Stimulated activated CD8-positive, alpha-beta memory T cell treated with anti-CD3 and anti-CD28 coated beads, Interleukin-15, amount 100 ng/mL, for 48 hours (primary cell): ENCODE measurements around the gene NUCB1.
"Not testable (repeated sequence)": the region's sequence is repeated elsewhere in the genome, so short reads cannot be mapped to it uniquely, and the experiment has no call there.

ENCODE experiments used
- DNase-seq, 2 donors: peaks; one replicate each; pipeline ENCODE4 v3.0.0-alpha.2; 2020; ENCODE audit warnings: low read depth in 2 of 2

Gene NUCB1

GRCh38 chr19:48874303-48875135, 25.6 kb upstream of the NUCB1 start:
- DNase-seq: no peak

- peak in 1 of 2 donors; percentile 33 for DNase-seq
Measured at GRCh38 chr19:48876043-48876981, 23.8 kb upstream of the NUCB1 start.

DNA sequence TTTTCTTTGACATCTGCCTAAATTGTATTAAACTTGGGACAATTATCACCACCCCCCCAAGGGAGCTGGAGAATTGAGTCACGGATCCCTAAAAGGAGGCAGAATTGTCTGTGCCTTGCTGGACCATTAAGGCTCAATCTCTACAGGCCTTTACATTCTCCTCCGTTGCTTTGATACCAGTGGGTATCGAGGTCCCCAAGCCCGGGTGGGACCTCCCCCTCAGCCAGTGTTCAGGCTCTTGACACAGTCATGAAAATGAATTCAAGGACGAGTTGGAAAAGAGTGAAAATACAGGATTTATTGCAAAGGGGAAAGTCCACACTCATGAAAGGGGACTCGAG, 22.3 kb upstream of the NUCB1 start:
- DNase-seq: no peak

DNA sequence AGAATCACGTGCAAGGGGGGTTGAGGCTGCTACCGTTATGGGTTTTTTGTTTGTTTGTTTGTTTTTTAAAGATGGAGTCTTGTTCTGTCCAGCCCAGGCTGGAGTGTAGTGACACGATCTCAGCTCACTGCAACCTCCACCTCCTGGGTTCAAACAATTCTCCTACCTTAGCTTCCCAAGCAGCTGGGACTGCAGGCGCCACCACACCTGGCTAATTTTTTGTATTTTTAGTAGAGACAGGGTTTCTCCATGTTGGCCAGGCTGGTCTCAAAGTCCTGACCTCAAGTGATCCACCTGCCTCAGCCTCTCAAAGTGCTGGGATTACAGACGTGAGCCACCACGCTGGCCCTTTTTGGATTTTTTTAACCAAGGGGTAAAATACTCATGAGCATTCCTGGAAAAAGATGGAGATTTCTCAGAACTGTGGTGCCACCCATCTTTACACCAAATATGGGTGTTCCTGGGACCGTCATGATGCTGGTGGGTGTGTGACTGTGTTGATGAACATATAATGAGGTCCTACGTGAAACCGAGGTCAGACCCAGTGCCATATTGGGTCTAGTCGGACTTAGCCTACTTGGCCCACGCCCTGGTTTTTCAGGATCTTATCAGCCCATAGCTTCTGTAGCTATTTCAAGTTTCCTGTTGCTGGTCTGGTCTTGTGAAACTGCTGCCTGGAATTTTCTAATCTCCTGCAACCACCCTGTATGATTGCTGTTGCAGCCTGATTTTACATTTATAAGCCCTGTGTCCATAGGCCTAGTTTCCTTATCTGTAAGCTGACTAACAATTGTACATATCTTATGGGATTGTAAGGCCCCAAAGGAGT, 21.7 kb upstream of the NUCB1 start:
- DNase-seq: no peak

- no peak for DNase-seq
Measured at GRCh38 chr19:48879025-48879637, 21.0 kb upstream of the NUCB1 start.

DNA sequence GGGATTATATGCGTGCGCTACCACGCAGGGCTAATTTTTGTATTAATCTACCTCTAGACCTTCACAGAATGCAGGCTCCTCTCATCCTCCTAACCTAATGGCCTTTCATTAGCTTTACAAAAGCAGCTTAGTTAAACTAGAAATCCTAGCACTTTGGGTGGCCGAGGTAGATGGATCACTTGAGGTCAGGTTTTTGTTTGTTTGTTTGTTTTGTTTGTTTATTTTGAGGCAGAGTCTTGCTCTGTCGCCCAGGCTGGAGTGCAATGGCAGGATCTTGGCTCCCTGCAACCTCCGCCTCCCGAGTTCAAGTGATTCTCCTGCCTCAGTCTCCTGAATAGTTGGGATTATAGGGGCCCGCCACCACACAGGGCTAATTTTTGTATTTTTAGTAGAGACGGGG, 20.4 kb upstream of the NUCB1 start:
- DNase-seq: not testable (repeated sequence)

DNA sequence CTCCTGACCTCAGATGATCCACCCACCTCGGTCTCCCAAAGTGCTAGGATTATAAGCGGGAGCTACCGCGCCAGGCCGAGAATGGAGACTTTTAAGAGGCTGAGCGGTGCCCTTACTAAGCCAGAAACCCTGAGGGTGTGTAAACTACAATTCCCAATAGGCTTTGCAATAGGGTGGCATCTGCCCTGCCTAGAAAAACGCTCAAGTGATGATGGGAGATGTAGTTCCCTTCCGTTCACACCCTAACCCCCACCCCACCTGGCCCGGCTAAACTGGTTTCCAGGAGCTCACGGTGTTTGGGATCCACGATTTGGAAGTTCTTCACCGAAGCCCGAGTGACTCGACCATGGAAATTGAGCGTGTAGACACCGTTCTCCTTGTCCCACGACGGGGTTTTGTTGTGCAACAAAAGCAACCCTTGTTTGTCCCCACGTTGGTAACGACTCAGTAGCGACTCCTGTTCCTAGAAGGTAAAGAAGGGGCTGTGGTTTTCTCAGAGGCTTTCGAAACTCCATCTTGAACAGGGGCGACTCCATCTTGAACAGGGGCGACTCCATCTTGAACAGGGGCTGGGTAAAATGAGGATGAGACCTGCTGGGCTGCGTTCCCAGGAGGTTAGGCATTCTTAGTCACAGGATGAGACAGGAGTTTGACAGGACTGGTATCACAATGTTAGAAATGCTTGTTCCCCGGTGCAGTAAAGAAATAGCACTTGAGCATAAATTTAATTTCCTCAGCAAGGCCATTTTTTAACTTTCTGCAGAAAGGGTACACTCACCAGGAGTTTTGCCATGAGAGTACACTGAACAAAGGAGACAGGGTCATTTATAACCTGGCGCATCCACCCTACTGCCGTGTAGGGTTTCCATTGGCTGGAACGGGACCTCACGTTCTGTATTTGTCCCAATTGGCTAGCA, 18.1 kb upstream of the NUCB1 start:
- DNase-seq: no peak

GRCh38 chr19:48883726-48884125, 16.4 kb upstream of the NUCB1 start:
- DNase-seq: no peak

DNA sequence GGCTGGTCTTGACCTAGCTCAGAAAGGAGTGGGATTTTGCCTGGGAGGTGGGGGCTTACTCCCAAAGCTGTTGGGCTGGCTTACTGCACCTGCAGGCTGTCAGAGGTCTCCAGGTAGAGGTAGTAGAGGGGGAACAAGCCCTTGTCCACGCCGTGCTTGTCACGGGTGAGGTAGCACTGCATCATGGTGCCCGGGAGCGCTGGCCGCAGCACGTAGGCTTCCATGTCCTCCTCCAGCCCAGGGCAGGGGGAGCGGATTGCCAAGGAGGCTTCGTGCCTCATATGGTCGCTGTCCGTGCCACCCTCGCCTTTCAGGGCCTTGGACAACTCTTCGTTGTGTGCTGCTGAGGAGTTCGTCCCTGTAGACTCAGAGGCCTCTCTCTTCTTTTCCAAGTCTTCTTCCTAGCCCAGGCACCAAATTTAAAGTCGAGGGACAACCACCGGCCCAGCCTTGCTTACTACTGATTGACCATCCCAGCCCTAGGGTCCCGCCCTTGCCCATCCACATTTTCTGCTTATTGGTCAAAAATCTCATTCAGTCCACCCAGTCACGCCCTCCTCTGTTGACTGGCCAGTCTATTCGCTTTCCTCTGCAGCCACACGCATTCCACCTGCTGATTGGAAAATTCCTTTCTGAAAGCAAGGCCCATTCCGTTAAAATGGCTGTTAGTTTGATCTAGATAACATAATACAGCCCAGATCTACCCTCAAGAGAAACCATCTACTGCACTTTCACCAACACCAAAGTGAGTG, 12.1 kb upstream of the NUCB1 start:
- DNase-seq: no peak

DNA sequence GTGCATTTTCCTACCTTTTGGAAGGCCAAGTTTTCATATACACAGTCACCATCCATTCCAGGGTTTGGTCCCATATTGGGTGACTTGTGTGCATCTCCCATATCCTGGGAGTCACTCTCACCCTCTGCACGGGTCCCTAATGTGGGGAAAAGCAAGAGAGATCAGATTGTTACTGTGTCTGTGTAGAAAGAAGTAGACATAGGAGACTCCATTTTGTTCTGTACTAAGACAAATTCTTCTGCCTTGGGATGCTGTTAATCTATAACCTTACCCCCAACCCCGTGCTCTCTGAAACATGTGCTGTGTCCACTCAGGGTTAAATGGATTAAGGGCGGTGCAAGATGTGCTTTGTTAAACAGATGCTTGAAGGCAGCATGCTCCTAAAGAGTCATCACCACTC, 10.6 kb upstream of the NUCB1 start:
- DNase-seq: not testable (repeated sequence)

- no peak for DNase-seq
Measured at GRCh38 chr19:48890551-48890950, 9.6 kb upstream of the NUCB1 start.

GRCh38 chr19:48895226-48895625, 4.9 kb upstream of the NUCB1 start:
- no peak for DNase-seq

- peak in 1 of 2 donors; percentile 39 for DNase-seq
Measured at GRCh38 chr19:48896191-48896720, 3.9 kb upstream of the NUCB1 start.

DNA sequence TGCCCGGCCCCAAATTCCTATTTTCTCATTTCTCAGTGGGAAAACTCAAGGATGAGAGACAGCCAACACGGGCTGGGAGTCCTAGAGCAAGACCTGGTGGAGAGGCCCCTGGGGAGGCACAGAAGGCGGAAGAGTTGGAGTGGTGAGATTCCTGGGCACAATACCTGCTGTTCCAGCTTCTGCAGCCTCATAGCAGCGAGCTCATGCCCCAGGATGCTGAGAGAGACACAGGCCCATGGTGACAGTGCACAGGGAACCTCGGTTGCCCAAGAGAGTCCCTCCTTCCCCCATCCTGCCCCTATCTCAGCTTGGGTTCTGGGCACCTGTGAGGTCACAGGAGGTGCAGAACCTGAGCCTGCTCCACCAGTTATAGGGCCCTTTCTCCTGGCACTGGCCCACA, 2.9 kb upstream of the NUCB1 start:
- DNase-seq: no peak

- not testable (repeated sequence) for DNase-seq
Measured at GRCh38 chr19:48899386-48899749, 744 bp upstream of the NUCB1 start.

DNA sequence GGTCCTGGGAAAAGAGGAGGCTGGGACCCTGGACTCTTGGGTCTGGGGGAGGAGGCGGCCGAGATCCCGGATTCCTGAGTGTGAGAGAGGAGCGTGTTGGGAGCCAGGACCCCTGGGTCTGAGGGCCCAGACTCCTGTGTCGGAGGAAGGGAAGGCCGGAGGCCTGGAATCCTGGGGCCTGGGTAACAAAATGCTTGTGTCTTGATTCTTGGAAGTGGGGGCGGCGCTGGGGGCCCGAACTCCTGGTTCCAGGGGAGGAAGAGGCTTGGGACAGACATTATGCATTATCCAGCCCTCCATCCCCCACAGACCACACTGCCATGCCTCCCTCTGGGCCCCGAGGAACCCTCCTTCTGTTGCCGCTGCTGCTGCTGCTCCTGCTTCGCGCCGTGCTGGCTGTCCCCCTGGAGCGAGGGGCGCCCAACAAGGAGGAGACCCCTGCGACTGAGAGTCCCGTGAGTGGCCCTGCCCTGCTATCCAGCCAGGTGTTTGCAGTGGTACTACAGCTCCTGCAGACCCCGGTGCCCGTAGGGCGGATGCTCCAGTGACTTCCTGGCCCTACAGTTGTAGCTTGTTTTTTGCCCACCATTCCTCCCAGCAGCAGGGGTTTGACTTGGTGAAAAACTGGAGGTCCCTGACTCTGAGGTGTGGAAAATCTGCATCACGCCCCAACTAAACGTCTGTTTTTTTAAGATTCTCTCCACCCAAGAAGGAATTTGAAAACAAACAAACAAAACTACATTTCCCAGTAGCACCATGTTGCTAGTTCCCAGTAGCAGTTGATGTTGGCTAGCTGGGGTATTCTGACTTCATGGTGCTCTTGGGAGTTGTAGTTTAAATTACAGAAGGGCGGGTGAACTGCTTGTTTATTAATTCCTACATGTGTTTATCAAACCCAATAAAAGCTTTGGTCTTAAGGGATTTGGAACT, 630 bp downstream of the NUCB1 start:
- no peak for DNase-seq

DNA sequence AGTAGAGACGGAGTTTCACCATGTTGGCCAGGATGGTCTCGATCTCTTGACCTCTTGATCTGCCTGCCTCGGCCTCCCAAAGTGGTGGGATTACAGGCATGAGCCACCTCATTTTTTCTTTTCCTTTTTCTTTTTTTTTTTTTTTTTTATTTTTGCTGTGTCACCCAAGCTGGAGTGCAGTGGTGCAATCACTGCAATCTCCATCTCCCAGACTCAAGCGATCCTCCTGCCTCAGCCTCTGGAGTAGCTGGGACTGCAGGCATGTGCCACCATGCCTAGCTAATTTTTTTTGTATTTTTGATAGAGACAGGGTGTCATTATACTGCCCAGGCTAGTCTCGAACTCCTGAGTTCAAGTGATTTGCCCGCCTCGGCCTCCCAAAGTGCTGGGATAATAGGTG, 2.2 kb downstream of the NUCB1 start:
- not testable (repeated sequence) for DNase-seq

DNA sequence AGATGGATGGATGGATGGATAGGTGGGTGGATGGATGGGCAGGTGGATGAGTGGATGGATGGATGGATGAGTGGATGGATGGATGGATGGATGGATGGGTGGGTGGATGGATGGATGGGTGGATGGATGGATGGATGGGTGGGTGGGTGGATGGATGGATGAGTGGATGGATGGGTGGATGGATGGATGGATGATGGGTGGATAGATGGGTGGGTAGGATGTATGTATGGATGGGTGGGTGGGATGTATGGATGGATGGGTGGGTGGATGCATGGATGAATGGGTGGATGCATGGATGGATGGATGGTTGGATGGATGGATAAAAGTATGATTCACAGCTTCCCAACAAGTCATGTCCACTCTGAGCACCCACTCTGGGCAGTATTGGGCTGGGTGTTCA, 3.7 kb downstream of the NUCB1 start:
- not testable (repeated sequence) for DNase-seq
